Bronchial epithelial cell (primary cell): ENCODE measurements around the gene HAAO. TPM values are rescaled to one million over a fixed set of nuclear protein-coding genes. Genes with fewer than 3 reads are reported as not detected.
A peak's percentile ranks its signal among the peaks of the same experiment; 100 is the strongest.
"Not testable (repeated sequence)": the region's sequence is repeated elsewhere in the genome, so short reads cannot be mapped to it uniquely, and the experiment has no call there.

Source experiments
- DNase-seq: peaks from one replicate; pipeline ENCODE4 v3.0.0-alpha.2; 2010; ENCODE audit warnings: low read depth
- FAIRE-seq: peaks from 2 replicates; lab custom pipeline; 2011; peaks lifted over from hg19 to GRCh38; lab: Jason Lieb, UNC
- H3K27me3 ChIP-seq: 2 replicates; pipeline ENCODE4 v1.5.1; 2011; ENCODE audit warnings: low read length; ENCODE audit not compliant: control insufficient read depth, insufficient read depth
- H3K36me3 ChIP-seq: 2 replicates; pipeline ENCODE4 v1.5.1; 2011; ENCODE audit warnings: low read length; ENCODE audit not compliant: control insufficient read depth, insufficient read depth
- H3K4me3 ChIP-seq: 2 replicates; pipeline ENCODE4 v1.5.1; 2011; ENCODE audit warnings: mild to moderate bottlenecking, low read depth, low read length, control low read depth
- CTCF ChIP-seq: IDR thresholded peaks from 2 replicates; pipeline ENCODE4 v1.5.1; 2011; ENCODE audit warnings: mild to moderate bottlenecking, moderate library complexity, low read length, control low read depth, inconsistent platforms; ENCODE audit not compliant: insufficient read depth, severe bottlenecking
- total RNA-seq: library from RNA; depleted of rRNA; stranded (reverse); fragments of >200 nt; gene quantifications from 2 replicates; pipeline ENCODE4 v1.2.1, GENCODE V29; 2014

HAAO gene
- total RNA-seq, 1 donor from 2014 or later: not detected

GRCh38 chr2:42835577-42836371 lies 43.4 kb upstream of the HAAO start:
- no peak overlapping the region for H3K4me3 ChIP-seq
- peak; percentile 98 for DNase-seq
- H3K36me3 ChIP-seq: no peaks in the 10 kb centered on the region
- H3K27me3 ChIP-seq: no peaks in the 10 kb centered on the region
- TF ChIP-seq CTCF: no peak
- peak; percentile 13 for FAIRE-seq

- Histone ChIP-seq H3K4me3 (no peak overlapping the region), H3K27me3 (no peaks in the 10 kb centered on the region), H3K36me3 (no peaks in the 10 kb centered on the region)
- FAIRE-seq: no peak
- no peak for TF ChIP-seq CTCF
- no peak for DNase-seq
These were observed 41.8 kb upstream of the HAAO start for GRCh38 chr2:42834161-42834560.

GRCh38 chr2:42832289-42832634 lies 39.9 kb upstream of the HAAO start:
- DNase-seq: no peak
- FAIRE-seq: no peak
- H3K27me3 ChIP-seq: no peaks in the 10 kb centered on the region
- no peak for TF ChIP-seq CTCF
- no peak overlapping the region for H3K4me3 ChIP-seq
- no peaks in the 10 kb centered on the region for H3K36me3 ChIP-seq

GRCh38 chr2:42831575-42832288 lies 39.3 kb upstream of the HAAO start:
- H3K27me3 ChIP-seq, DNase-seq, FAIRE-seq, H3K36me3 ChIP-seq, H3K4me3 ChIP-seq: not testable (repeated sequence)

- FAIRE-seq: no peak
- H3K36me3 ChIP-seq: no peaks in the 10 kb centered on the region
- no peak overlapping the region for H3K4me3 ChIP-seq
- no peak for DNase-seq
- no peak for TF ChIP-seq CTCF
- no peaks in the 10 kb centered on the region for H3K27me3 ChIP-seq
These were observed 38.7 kb upstream of the HAAO start for GRCh38 chr2:42830922-42831574.

- H3K36me3 ChIP-seq: no peaks in the 10 kb centered on the region
- FAIRE-seq: no peak
- no peak for TF ChIP-seq CTCF
- no peak for DNase-seq
- H3K4me3 ChIP-seq: no peak overlapping the region
- H3K27me3 ChIP-seq: no peaks in the 10 kb centered on the region
These were observed 37.5 kb upstream of the HAAO start for GRCh38 chr2:42829671-42830440.
